GM19043 (cell line): ENCODE results near the gene LARP4.
"Not testable (repeated sequence)": the region's sequence is repeated elsewhere in the genome, so short reads cannot be mapped to it uniquely, and the experiment has no call there.

Source experiments
- ATAC-seq: cut with Tn5 transposase; IDR thresholded peaks from one replicate; pipeline ENCODE4 v1.9.1; 2021; ENCODE audit warnings: low read depth; ENCODE audit not compliant: unreplicated experiment

Gene LARP4

DNA sequence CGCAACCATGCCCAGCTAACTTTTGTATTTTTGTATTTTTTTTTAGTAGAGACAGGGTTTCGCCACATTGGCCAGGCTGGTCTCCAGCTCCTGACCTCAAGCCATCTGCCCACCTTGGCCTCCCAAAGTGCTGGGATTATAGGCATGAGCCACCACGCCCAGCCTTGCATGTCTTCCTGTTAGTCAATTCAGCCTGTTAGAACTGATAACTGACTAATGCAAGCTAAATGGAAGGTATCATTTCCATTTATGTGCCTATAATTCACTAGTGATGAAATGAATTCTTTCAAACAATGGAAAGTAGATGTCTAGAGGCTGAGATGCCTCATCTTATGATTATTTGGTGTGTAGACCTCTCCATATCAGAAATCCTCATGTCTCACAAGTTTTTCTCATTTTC is 66.8 kb downstream of the LARP4 start:
- no peak for ATAC-seq

DNA sequence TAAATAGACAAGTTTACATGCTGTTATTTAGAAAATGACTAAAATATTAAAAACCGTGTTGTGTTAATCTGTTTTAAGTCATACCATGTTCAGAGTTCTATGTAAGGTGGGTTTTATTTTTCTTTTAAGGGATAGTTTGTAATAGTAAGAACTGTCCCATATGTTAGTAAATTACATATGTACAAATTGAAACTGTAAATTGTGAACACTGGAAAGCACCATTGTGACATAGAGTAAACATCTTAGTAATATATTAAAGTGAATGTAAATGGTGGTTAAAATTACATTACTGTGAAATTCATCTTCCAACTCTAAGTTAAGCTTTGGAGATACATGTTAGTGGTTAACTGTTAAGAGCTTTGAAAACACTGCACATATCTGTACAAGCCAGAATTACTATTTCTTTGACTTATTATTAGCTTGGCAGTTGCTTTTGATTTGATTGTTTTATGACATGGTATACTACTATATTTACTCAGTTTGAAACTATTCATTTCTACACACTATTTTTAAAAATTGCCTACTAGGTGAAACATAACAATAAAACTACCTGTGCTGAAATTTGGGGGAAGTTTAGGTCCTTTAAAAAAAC is 76.7 kb downstream of the LARP4 start:
- ATAC-seq = no peak

GRCh38 chr12:50482571-50482970 is 81.9 kb downstream of the LARP4 start:
- ATAC-seq = no peak

GRCh38 chr12:50483488-50483887 is 82.8 kb downstream of the LARP4 start:
- ATAC-seq = no peak

DNA sequence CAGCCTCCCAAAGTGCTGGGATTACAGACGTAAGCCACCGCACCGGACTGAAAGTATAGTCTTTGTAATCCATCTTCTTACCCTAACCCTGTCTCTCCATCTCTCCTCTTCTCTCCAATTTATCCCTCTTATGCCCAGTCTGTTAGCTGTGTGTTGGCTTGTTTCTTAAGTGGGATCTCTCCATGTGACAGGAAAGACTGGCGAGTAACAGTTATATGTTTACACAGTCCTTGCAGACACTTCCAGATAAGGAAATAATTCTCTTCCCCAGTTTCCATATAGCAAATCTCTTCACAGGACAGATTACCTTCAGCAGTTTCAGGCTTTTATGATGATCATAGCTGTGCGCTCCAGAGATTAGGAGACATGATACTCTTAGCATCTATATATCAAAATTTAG is 88.1 kb downstream of the LARP4 start:
- no peak for ATAC-seq

DNA sequence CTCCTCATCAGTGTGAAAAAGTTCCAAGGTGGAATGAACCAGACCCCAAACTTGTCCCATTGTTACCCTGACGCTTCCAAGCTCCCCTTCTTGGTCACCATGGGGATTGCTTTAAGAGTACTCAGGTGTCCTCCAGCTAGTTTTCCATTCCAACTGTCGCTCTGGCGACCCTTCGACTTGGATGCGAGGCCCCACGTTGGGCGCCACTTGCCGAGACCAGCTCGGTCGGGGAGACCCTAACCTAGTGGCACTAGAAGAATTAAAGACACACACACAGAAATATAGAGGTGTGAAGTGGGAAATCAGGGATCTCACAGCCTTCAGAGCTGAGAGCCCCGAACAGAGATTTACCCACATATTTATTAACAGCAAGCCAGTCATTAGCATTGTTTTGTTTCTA is 97.4 kb downstream of the LARP4 start:
- ATAC-seq = not testable (repeated sequence)

DNA sequence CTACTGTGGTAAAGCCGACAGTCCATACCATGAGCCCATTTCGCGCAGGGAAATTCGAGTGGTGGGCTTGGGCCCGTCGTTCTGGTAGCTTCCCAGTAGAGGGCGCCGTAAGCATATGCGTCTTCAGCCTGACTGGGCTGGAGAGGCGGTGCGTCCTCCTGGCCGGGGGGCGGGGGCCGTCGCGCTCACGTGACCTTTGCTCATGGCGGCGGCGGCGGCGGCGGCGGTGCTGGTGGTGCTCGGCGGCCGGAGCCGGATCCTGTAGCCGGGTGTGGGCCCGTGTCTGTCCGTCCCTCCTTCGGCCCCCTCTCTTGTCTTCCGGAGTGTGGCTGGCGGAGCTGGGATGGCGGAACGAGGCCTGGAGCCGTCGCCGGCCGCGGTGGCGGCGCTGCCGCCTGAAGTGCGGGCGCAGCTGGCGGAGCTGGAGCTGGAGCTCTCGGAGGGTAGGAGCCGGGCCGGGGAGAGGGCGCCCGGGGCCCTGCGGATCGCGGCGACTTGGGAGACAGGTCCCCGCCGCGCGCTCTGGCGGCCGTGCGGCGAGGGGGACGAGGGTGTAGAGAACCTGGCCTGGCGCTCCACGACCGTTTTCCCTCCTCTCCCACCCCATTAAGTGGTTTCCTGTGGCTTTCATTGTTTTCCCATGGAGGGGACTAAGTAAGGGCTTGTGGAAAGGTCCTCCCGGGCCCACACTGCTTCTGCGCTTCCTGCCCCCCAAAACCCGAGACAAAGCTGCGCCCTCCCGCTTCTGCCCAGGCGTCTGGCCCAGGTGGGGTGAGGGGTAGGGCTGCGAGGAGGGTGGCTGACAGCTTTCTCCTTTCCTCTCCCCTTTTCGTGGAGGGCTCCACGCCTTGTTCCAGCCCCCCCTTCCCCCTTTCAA is 104.4 kb downstream of the LARP4 start, which contains the start of gene DIP2B:
TSS of gene DIP2B (plus strand) at position 188 of the 877 bp plus-strand sequence. CDS start at position 344, 156 bp downstream.
- ATAC-seq = peak; percentile 79

DNA sequence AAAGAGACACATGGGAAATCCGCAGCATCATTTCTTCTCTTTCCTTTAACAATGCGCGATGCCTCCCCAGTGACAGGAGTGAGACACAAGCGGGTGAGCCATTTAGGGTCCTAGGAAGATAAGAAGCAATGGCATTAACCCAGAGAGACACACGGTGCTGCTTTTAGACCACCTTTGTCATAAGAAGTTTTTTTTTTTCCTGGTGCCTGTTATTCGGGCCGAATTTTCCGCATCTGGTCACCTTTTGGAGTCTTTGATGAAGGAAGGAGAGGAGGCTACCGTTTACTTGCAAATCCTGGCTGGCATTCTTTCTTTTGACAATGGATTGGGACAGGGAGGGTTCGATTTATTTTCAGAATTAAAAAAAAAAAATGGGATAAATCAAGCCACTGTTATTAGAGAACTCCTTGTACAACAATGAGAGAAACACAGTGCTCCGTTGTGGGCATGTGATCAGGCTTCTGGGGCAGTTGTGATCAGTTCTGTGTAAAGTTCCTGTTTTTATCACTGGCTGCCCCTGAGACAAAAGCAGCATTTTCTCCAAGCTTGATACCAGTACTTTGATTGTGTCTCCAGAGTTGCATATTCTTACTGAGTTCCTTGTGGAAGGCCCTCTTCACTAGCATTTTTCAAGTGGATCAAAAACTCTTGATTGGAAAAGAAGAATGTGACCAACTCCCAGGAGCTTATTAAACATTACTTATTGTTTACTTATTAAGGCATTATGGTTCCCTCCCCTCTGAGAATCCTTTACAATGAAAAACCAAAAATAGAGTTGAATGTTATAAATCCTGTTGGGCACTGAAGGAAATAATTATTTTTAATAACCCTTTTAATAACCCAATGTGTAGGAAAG is 105.2 kb downstream of the LARP4 start:
- no peak for ATAC-seq

DNA sequence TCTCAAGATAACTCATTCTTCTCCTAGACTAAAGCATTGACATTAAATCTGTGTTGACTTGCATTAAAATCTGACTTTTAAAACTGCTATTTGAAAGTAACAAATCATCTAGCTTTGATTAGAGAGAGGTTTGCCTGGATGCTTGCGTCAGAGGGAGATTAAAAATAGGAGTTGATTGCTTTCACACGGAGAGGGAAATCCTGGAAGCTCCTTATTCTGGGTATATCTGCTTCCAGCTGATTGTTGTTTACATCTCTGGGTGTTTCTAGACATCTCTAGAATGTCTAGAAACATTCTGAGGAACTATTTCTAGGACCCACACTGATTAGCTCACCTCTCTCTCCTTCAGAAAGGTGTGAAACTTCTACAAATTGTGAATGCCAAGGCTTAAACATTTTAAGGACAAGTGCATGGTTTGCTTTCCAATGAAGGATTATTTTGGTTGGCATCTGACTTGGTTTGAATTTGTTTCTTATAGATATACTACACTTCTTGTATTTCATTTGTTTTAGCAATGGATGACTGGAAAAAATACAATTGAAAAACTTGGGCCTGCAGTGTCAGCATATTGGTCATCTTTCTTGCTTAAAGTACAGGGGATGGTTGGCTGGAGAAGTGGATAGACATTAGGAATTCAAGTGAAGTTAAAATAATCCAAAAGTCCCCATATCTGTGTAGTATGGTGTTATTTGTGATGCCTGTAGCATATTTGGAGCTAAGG is 106.2 kb downstream of the LARP4 start:
- ATAC-seq = no peak

- no peak for ATAC-seq
Observed at GRCh38 chr12:50507474-50507838, 106.8 kb downstream of the LARP4 start.

DNA sequence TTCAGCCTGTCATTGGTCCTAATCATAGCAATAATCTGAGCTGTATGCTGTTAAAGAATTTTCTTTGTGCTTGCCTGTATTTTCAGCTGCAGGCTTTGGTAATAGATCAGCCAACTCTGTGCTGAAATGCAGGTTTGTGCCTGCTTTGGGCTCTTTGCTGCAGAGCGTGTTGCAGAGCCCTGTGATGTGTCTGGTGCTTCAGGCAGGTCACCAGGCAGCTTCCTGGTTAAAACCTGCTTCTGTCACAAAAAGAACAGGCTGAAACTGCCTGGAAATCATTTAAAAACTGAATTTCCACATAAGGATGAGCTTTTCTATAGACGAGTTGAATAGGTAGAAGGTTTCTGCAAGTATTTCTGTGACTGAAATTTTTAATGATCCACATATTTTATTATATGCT is 107.2 kb downstream of the LARP4 start:
- no peak for ATAC-seq

- no peak for ATAC-seq
Observed at GRCh38 chr12:50508414-50508813, 107.7 kb downstream of the LARP4 start.

DNA sequence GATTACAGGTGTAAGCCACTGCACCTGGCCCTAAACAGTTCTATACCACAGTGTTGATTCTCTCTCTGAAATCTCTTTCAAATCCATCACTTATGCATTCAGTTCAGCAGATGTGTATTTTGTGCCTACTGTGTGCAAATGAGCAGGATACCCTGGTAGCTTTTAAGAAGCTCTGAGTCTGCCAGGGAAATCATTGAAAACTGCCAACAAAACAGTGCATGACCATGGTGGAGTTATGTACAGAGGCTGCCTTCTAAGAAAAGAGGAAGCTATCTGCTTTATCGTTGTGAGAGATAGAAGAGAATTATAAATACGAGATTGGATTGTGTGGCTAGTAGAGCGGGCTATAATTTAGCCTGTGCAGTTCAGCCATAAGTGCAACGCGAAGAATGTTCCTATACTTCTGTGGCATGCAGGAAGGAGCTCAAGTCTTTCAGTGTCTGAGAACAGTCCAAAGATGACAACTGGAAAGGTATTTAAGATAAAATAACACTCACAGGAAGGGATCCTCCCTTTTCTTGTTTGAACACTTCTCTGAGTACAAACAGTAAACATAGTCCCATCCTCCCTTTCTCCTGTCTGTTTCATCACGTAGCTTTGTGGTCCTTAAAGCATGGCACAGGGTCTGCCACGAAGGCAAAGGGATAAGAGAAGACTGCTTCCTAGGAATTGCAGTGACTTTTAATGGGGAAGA is 108.4 kb downstream of the LARP4 start:
- ATAC-seq = no peak

GRCh38 chr12:50514526-50515276 is 114.0 kb downstream of the LARP4 start:
- ATAC-seq = no peak

DNA sequence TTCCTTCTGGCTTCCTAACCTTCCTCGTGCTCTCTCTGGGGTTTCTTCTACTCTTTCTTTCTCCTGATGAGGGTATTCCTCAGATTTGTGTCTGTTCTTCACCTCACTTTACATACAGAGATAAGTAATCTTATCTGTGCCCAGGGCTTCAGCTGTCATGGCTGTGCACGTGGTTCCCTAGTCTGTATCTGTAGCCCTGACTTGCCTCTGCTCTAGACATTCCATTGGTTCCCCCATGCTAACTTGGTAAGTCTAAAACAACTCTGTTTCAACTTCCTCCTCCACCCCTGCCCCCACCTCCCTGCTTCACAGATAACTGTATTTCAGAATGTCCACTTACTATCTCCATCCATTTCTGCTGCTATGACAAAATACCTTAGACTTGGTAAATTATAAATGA is 114.9 kb downstream of the LARP4 start:
- no peak for ATAC-seq

- peak; percentile 69 for ATAC-seq
Observed at GRCh38 chr12:50517421-50518048, 116.8 kb downstream of the LARP4 start.

GRCh38 chr12:50518090-50518489 is 117.4 kb downstream of the LARP4 start:
- ATAC-seq = no peak

GRCh38 chr12:50519353-50519752 is 118.7 kb downstream of the LARP4 start:
- no peak for ATAC-seq
